ENCODE data around the gene NR6A1.

The NR6A1 gene

GRCh38 chr9:124470306-124470705 lies 300.8 kb downstream of the NR6A1 start:
- TF ChIP-seq, protein P1, sequence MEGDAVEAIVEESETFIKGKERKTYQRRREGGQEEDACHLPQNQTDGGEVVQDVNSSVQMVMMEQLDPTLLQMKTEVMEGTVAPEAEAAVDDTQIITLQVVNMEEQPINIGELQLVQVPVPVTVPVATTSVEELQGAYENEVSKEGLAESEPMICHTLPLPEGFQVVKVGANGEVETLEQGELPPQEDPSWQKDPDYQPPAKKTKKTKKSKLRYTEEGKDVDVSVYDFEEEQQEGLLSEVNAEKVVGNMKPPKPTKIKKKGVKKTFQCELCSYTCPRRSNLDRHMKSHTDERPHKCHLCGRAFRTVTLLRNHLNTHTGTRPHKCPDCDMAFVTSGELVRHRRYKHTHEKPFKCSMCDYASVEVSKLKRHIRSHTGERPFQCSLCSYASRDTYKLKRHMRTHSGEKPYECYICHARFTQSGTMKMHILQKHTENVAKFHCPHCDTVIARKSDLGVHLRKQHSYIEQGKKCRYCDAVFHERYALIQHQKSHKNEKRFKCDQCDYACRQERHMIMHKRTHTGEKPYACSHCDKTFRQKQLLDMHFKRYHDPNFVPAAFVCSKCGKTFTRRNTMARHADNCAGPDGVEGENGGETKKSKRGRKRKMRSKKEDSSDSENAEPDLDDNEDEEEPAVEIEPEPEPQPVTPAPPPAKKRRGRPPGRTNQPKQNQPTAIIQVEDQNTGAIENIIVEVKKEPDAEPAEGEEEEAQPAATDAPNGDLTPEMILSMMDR (IDR thresholded peaks at IDR 0.05; ENCODE audit: low read depth, low read length) = no peak
- DNase-seq (ENCODE audit: extremely low read depth, low read depth) = no peak

- TF ChIP-seq, protein P1 (IDR thresholded peaks at IDR 0.05; ENCODE audit: low read depth, low read length) = no peak
- DNase-seq (ENCODE audit: extremely low read depth, low read depth) = no peak
Observed at GRCh38 chr9:124469011-124469832, 301.9 kb downstream of the NR6A1 start.

DNA sequence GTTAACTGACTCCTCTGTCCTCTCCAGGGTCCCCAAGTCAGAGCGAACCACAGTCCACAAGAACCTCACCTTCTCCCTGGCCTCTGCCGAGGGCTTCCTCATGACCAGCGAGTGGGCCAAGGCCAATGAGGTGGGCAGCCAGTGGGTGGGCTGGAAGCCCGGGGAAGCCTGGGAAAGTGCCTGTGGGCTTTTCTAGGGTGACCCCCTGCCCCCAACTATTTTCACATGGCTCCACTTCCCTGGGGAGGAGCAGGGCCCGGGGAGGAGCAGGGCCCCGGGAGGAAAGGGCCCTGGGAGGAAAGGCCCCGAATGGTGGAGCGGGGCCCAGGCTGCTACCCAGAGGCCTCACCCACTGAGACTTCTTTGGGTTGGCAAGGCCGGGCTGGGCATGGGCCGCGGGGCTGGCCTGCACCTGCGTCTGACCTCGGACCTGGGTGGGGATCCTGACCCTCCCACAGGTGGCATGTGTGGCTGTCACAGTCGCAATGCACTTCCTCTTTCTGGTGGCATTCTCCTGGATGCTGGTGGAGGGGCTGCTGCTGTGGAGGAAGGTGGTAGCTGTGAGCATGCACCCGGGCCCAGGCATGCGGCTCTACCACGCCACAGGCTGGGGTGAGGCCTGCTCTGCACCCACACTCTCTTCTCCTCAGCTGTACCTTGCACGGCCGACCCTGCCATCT lies 302.9 kb downstream of the NR6A1 start:
- TF ChIP-seq, protein P1 (IDR thresholded peaks at IDR 0.05; ENCODE audit: low read depth, low read length) = no peak
- DNase-seq (ENCODE audit: extremely low read depth, low read depth) = no peak

DNA sequence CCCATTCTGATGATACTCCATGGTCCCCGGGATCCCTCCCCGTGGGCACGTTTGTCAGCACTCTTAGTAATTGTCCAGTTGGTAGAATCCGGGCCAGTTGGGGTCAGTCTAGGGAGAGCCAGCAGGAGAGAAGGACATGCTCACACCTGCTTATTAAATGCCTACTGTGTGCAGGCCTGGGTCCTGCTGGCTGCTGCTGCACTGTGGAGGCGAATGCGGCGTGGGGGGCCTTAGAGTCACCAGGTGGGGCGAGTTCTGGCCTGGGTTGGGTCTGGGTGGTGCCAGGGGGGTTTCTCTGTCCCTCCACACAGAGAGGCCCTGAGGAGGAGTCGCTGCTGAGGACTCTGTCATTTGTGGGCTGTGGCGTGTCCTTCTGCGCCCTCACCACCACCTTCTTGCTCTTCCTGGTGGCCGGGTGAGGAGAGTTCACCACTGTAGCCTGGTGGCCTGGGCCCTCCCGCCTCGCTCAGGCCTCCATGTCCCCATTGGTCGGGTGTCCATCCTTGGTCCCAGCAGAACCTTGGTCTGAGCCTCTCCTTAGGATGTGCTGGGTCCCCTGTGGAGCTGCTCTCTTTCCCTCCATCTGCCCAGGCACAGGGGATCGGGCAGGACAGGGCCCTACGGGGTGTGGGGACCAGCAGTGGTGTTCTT lies 303.6 kb downstream of the NR6A1 start:
- DNase-seq (ENCODE audit: extremely low read depth, low read depth) = no peak
- TF ChIP-seq, protein P1 (IDR thresholded peaks at IDR 0.05; ENCODE audit: low read depth, low read length) = no peak
